Panc1 (cell line): Measurements from ENCODE around the gene PCDH15. TPM values are rescaled to one million over a fixed set of nuclear protein-coding genes. Genes with fewer than 3 reads are reported as not detected.

Experiments
- ATAC-seq: fragments of 200-7000 bp; cut with Tn5 transposase; 2 replicates; pipeline ENCODE4 v1.9.1; 2020; ENCODE audit warnings: mild to moderate bottlenecking, moderate library complexity
- BruUV-seq: library from RNA; stranded (reverse); fragments of 400-500 nt; replicated peaks from 2 replicates; lab custom pipeline; 2021; lab: Mats Ljungman, UMichigan
- CTCF ChIA-PET: fragments of 300-600 bp; sonication (Branson Sonifier 250); formaldehyde crosslinking; loops from one replicate; lab custom pipeline; 2022; ENCODE audit warnings: antibody characterized with exemption; lab: Charles Lee
- POLR2A ChIA-PET: fragments of 300-600 bp; sonication (Branson Sonifier 250); formaldehyde crosslinking; loops from one replicate; lab custom pipeline; 2022; ENCODE audit warnings: antibody characterized with exemption; lab: Charles Lee
- DNase-seq: peaks from one replicate; pipeline ENCODE4 v3.0.0-alpha.2; 2010; ENCODE audit warnings: low read depth, low spot score
- H3K27ac ChIP-seq: 2 replicates; pipeline ENCODE4 v1.5.1; 2011; ENCODE audit warnings: mild to moderate bottlenecking, low read length, inconsistent platforms
- H3K27me3 ChIP-seq: fragments of 200-500 bp; sonication (Bioruptor generic); 2 replicates; pipeline ENCODE4 v1.6.0; 2014; ENCODE audit warnings: low read length, inconsistent platforms; ENCODE audit not compliant: control insufficient read depth, insufficient read depth
- H3K36me3 ChIP-seq: fragments of 200-500 bp; sonication (Bioruptor generic); 2 replicates; pipeline ENCODE4 v1.5.1; 2014; ENCODE audit warnings: inconsistent platforms, mild to moderate bottlenecking, low read length, moderate library complexity; ENCODE audit not compliant: control insufficient read depth, insufficient read depth
- H3K4me1 ChIP-seq: 2 replicates; pipeline ENCODE4 v1.5.1; 2011; ENCODE audit warnings: inconsistent platforms, mild to moderate bottlenecking, low read length, moderate library complexity; ENCODE audit not compliant: control insufficient read depth, insufficient read depth
- H3K4me3 ChIP-seq, 2 experiments: 2 replicates each; pipeline ENCODE4 v1.5.1; 2011 to 2012; ENCODE audit warnings: low read depth in 2 of 2, low read length in 2 of 2, mild to moderate bottlenecking in 2 of 2, inconsistent platforms in 1 of 2, moderate library complexity in 1 of 2
- H3K9me3 ChIP-seq: fragments of 200-500 bp; sonication (Bioruptor generic); 2 replicates; pipeline ENCODE4 v1.5.1; 2014; ENCODE audit warnings: low read depth, mild to moderate bottlenecking, inconsistent platforms, low read length, moderate library complexity; ENCODE audit not compliant: control insufficient read depth, insufficient read depth
- POLR2AphosphoS5 ChIP-seq: IDR thresholded peaks from 2 replicates; pipeline ENCODE4 v1.6.1; 2012; ENCODE audit warnings: mild to moderate bottlenecking, low read depth, low read length, moderate library complexity
- SIN3A ChIP-seq: IDR thresholded peaks from 2 replicates; pipeline ENCODE4 v1.6.1; 2012; ENCODE audit warnings: low read depth, mild to moderate bottlenecking, low read length, moderate library complexity, borderline replicate concordance; ENCODE audit not compliant: insufficient read depth
- TCF7L2 ChIP-seq: IDR thresholded peaks from 2 replicates; pipeline ENCODE4 v1.6.1; 2011; ENCODE audit warnings: mild to moderate bottlenecking, low read depth, low read length, inconsistent platforms
- in situ Hi-C: cut with HindIII; loops from 2 replicates; pipeline ENCODE4 v1.10.0; 2016; ENCODE audit warnings: low sequenced_read_pairs, low pct_unique_long_range_greater_than_20kb
- intact Hi-C: fragments of 100-400 bp; cut with micrococcal nuclease; formaldehyde crosslinking; loops from one replicate; pipeline ENCODE4 v1.10.0; 2022; ENCODE audit not compliant: unreplicated experiment
- total RNA-seq: library from RNA; stranded (reverse); gene quantifications from one replicate; pipeline ENCODE4 v1.2.1, GENCODE V29; 2021; ENCODE audit not compliant: unreplicated experiment
- TF ChIP-seq, protein P1 (sequence below): fragments of 450-650 bp; IDR thresholded peaks from 2 replicates; pipeline ENCODE4 v1.5.1; 2017; ENCODE audit warnings: mild to moderate bottlenecking
- TF ChIP-seq, protein P2 (sequence below), 2 experiments: IDR thresholded peaks; 2 replicates each; pipeline ENCODE4 v1.6.1; 2011 to 2012; ENCODE audit warnings: low read depth in 2 of 2, control low read depth in 1 of 2, low read length in 1 of 2, mild to moderate bottlenecking in 1 of 2, moderate library complexity in 1 of 2; ENCODE audit not compliant: insufficient read depth in 1 of 2

PCDH15 gene
- total RNA-seq, 1 experiment from 2014 or later, result 0.18 TPM

DNA sequence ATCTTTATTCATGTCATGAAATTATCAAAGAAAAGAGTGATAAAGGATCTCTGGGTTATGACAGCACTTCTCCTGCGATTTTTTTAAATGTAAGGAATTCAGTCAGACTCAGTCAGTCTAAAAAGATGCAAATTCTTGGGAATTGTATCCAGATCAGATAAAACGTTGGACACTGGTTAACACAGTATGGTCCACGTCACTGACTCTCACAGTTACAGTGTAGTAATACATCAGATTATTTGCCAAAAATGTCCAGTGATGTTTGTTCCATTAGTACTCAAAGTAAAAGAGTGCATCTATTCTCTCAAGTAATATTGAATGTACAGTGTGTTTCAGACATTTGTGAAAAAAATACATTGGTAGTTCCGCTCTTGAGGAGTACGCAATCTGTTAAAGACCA is 224.5 kb downstream of the PCDH15 start:
- no TSS peak for BruUV-seq
- no peak overlapping the region for H3K27ac ChIP-seq
- H3K9me3 ChIP-seq, result peaks cover 3% of the 10 kb centered on the region; the same call in 1 of the 2 replicates
- TF ChIP-seq POLR2AphosphoS5 (no peak), TCF7L2 (no peak), SIN3A (no peak)
- TF ChIP-seq, protein P1, sequence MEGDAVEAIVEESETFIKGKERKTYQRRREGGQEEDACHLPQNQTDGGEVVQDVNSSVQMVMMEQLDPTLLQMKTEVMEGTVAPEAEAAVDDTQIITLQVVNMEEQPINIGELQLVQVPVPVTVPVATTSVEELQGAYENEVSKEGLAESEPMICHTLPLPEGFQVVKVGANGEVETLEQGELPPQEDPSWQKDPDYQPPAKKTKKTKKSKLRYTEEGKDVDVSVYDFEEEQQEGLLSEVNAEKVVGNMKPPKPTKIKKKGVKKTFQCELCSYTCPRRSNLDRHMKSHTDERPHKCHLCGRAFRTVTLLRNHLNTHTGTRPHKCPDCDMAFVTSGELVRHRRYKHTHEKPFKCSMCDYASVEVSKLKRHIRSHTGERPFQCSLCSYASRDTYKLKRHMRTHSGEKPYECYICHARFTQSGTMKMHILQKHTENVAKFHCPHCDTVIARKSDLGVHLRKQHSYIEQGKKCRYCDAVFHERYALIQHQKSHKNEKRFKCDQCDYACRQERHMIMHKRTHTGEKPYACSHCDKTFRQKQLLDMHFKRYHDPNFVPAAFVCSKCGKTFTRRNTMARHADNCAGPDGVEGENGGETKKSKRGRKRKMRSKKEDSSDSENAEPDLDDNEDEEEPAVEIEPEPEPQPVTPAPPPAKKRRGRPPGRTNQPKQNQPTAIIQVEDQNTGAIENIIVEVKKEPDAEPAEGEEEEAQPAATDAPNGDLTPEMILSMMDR, result no peak
- TF ChIP-seq, protein P2, sequence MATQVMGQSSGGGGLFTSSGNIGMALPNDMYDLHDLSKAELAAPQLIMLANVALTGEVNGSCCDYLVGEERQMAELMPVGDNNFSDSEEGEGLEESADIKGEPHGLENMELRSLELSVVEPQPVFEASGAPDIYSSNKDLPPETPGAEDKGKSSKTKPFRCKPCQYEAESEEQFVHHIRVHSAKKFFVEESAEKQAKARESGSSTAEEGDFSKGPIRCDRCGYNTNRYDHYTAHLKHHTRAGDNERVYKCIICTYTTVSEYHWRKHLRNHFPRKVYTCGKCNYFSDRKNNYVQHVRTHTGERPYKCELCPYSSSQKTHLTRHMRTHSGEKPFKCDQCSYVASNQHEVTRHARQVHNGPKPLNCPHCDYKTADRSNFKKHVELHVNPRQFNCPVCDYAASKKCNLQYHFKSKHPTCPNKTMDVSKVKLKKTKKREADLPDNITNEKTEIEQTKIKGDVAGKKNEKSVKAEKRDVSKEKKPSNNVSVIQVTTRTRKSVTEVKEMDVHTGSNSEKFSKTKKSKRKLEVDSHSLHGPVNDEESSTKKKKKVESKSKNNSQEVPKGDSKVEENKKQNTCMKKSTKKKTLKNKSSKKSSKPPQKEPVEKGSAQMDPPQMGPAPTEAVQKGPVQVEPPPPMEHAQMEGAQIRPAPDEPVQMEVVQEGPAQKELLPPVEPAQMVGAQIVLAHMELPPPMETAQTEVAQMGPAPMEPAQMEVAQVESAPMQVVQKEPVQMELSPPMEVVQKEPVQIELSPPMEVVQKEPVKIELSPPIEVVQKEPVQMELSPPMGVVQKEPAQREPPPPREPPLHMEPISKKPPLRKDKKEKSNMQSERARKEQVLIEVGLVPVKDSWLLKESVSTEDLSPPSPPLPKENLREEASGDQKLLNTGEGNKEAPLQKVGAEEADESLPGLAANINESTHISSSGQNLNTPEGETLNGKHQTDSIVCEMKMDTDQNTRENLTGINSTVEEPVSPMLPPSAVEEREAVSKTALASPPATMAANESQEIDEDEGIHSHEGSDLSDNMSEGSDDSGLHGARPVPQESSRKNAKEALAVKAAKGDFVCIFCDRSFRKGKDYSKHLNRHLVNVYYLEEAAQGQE (IDR thresholded peaks at IDR 0.05; ENCODE audit: insufficient read depth in 1 of 2, low read depth in 2 of 2, low read length in 1 of 2), result no peak
- H3K4me1 ChIP-seq, result no peaks in the 10 kb centered on the region
- H3K36me3 ChIP-seq, result no peaks in the 10 kb centered on the region
- H3K4me3 ChIP-seq, result no peak overlapping the region
- POLR2A ChIA-PET, result no interaction called here
- DNase-seq (no peak), ATAC-seq (no peak)
- in situ Hi-C loops, result no loop called here
- no peaks in the 10 kb centered on the region for H3K27me3 ChIP-seq
- intact Hi-C loops, result no loop called here
- CTCF ChIA-PET, result no interaction called here

DNA sequence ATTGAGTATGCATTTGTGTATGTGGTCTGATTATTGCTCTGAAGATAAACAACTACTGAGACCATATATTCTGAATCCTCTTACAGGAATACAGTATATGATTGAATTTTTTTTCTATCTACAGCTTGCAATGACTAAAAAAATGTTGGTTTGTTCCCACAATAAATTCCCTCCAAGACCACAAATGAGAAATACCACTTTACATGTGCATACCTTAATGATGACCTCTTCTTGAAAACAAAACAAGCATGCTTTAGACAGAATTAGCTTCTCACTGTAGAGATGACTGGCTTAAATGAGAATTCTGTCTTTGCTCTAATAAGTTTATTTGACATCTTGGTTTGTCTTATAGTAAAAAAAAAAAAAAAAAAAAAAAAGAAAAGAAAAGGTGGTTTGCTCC is 241.5 kb downstream of the PCDH15 start:
- TF ChIP-seq SIN3A (no peak), POLR2AphosphoS5 (no peak), TCF7L2 (no peak)
- TF ChIP-seq, protein P1, result no peak
- TF ChIP-seq, protein P2 (IDR thresholded peaks at IDR 0.05; ENCODE audit: insufficient read depth in 1 of 2, low read depth in 2 of 2, low read length in 1 of 2), result no peak
- H3K27ac ChIP-seq, result no peak overlapping the region
- ChIA-PET CTCF (no interaction called here), POLR2A (no interaction called here)
- no peaks in the 10 kb centered on the region for H3K4me1 ChIP-seq
- H3K9me3 ChIP-seq, result no peaks in the 10 kb centered on the region
- ATAC-seq, result no peak
- intact Hi-C loops (no loop called here), in situ Hi-C loops (no loop called here)
- H3K27me3 ChIP-seq, result no peaks in the 10 kb centered on the region
- no TSS peak for BruUV-seq
- no peak overlapping the region for H3K4me3 ChIP-seq
- no peak for DNase-seq
- no peaks in the 10 kb centered on the region for H3K36me3 ChIP-seq
